ENCODE results near the gene CHRNA9. TPM values are rescaled to one million over a fixed set of nuclear protein-coding genes. Genes with fewer than 3 reads are reported as not detected.
"Not testable (repeated sequence)": the region's sequence is repeated elsewhere in the genome, so short reads cannot be mapped to it uniquely, and the experiment has no call there.

The CHRNA9 gene
- total RNA-seq, 1 experiment from 2014 or later: 2.8 TPM

GRCh38 chr4:40375095-40375494 is 40.0 kb downstream of the CHRNA9 start:
- H3K4me3 ChIP-seq (ENCODE audit: insufficient read depth, low read depth, low read length): no peak overlapping the region
- H3K36me3 ChIP-seq (replicated peaks; ENCODE audit: control insufficient read depth, insufficient read depth, low read length): no peaks in the 10 kb centered on the region
- H3K27me3 ChIP-seq (ENCODE audit: control insufficient read depth, insufficient read depth, low read length): no peaks in the 10 kb centered on the region
- DNase-seq: no peak

- Histone ChIP-seq H3K4me3 (ENCODE audit: insufficient read depth, low read depth, low read length) (no peak overlapping the region), H3K36me3 (replicated peaks; ENCODE audit: control insufficient read depth, insufficient read depth, low read length) (no peaks in the 10 kb centered on the region), H3K27me3 (ENCODE audit: control insufficient read depth, insufficient read depth, low read length) (no peaks in the 10 kb centered on the region)
- DNase-seq: no peak
Observed at GRCh38 chr4:40375620-40376019, 40.5 kb downstream of the CHRNA9 start.

- H3K4me3 ChIP-seq (ENCODE audit: insufficient read depth, low read depth, low read length): no peak overlapping the region
- H3K36me3 ChIP-seq (replicated peaks; ENCODE audit: control insufficient read depth, insufficient read depth, low read length): no peaks in the 10 kb centered on the region
- H3K27me3 ChIP-seq (ENCODE audit: control insufficient read depth, insufficient read depth, low read length): no peaks in the 10 kb centered on the region
- no peak for DNase-seq
Observed at GRCh38 chr4:40377512-40378365, 42.6 kb downstream of the CHRNA9 start.

GRCh38 chr4:40378619-40379018 is 43.5 kb downstream of the CHRNA9 start:
- no peak for DNase-seq
- Histone ChIP-seq H3K4me3 (ENCODE audit: insufficient read depth, low read depth, low read length) (no peak overlapping the region), H3K36me3 (replicated peaks; ENCODE audit: control insufficient read depth, insufficient read depth, low read length) (no peaks in the 10 kb centered on the region), H3K27me3 (ENCODE audit: control insufficient read depth, insufficient read depth, low read length) (no peaks in the 10 kb centered on the region)

GRCh38 chr4:40379248-40379647 is 44.1 kb downstream of the CHRNA9 start:
- DNase-seq: no peak
- H3K27me3 ChIP-seq (ENCODE audit: control insufficient read depth, insufficient read depth, low read length): no peaks in the 10 kb centered on the region
- no peak overlapping the region for H3K4me3 ChIP-seq (ENCODE audit: insufficient read depth, low read depth, low read length)
- no peaks in the 10 kb centered on the region for H3K36me3 ChIP-seq (replicated peaks; ENCODE audit: control insufficient read depth, insufficient read depth, low read length)

GRCh38 chr4:40380647-40381046 is 45.5 kb downstream of the CHRNA9 start:
- H3K27me3 ChIP-seq (ENCODE audit: control insufficient read depth, insufficient read depth, low read length): no peaks in the 10 kb centered on the region
- H3K4me3 ChIP-seq (ENCODE audit: insufficient read depth, low read depth, low read length): no peak overlapping the region
- H3K36me3 ChIP-seq (replicated peaks; ENCODE audit: control insufficient read depth, insufficient read depth, low read length): no peaks in the 10 kb centered on the region
- DNase-seq: no peak

- no peaks in the 10 kb centered on the region for H3K36me3 ChIP-seq (replicated peaks; ENCODE audit: control insufficient read depth, insufficient read depth, low read length)
- no peak overlapping the region for H3K4me3 ChIP-seq (ENCODE audit: insufficient read depth, low read depth, low read length)
- no peaks in the 10 kb centered on the region for H3K27me3 ChIP-seq (ENCODE audit: control insufficient read depth, insufficient read depth, low read length)
- peak; percentile 34 for DNase-seq
Observed at GRCh38 chr4:40388239-40388638, 53.1 kb downstream of the CHRNA9 start.

- no peak for DNase-seq
- no peak overlapping the region for H3K4me3 ChIP-seq (ENCODE audit: insufficient read depth, low read depth, low read length)
- no peaks in the 10 kb centered on the region for H3K27me3 ChIP-seq (ENCODE audit: control insufficient read depth, insufficient read depth, low read length)
- no peaks in the 10 kb centered on the region for H3K36me3 ChIP-seq (replicated peaks; ENCODE audit: control insufficient read depth, insufficient read depth, low read length)
Observed at GRCh38 chr4:40389986-40390385, 54.9 kb downstream of the CHRNA9 start.

- not testable (repeated sequence) for H3K27me3 ChIP-seq (ENCODE audit: control insufficient read depth, insufficient read depth, low read length); H3K4me3 ChIP-seq (ENCODE audit: insufficient read depth, low read depth, low read length); DNase-seq; H3K36me3 ChIP-seq (replicated peaks; ENCODE audit: control insufficient read depth, insufficient read depth, low read length)
Observed at GRCh38 chr4:40392241-40392640, 57.1 kb downstream of the CHRNA9 start.

GRCh38 chr4:40394236-40394635 is 59.1 kb downstream of the CHRNA9 start:
- Histone ChIP-seq H3K27me3 (ENCODE audit: control insufficient read depth, insufficient read depth, low read length) (no peaks in the 10 kb centered on the region), H3K4me3 (ENCODE audit: insufficient read depth, low read depth, low read length) (no peak overlapping the region), H3K36me3 (replicated peaks; ENCODE audit: control insufficient read depth, insufficient read depth, low read length) (no peaks in the 10 kb centered on the region)
- no peak for DNase-seq

- Histone ChIP-seq H3K27me3 (ENCODE audit: control insufficient read depth, insufficient read depth, low read length) (no peaks in the 10 kb centered on the region), H3K4me3 (ENCODE audit: insufficient read depth, low read depth, low read length) (no peak overlapping the region), H3K36me3 (replicated peaks; ENCODE audit: control insufficient read depth, insufficient read depth, low read length) (no peaks in the 10 kb centered on the region)
- no peak for DNase-seq
Observed at GRCh38 chr4:40395166-40395900, 60.2 kb downstream of the CHRNA9 start.

GRCh38 chr4:40395908-40396793 is 61.0 kb downstream of the CHRNA9 start:
- H3K4me3 ChIP-seq (ENCODE audit: insufficient read depth, low read depth, low read length): no peak overlapping the region
- peak; percentile 44 for DNase-seq

GRCh38 chr4:40399578-40399977 is 64.4 kb downstream of the CHRNA9 start:
- Histone ChIP-seq H3K36me3 (replicated peaks; ENCODE audit: control insufficient read depth, insufficient read depth, low read length) (no peaks in the 10 kb centered on the region), H3K4me3 (ENCODE audit: insufficient read depth, low read depth, low read length) (no peak overlapping the region)
- no peak for DNase-seq

More at GRCh38 chr4:40395908-40396793, 61.0 kb downstream of the CHRNA9 start:
- Histone ChIP-seq H3K36me3 (replicated peaks; ENCODE audit: control insufficient read depth, insufficient read depth, low read length) (no peaks in the 10 kb centered on the region), H3K27me3 (ENCODE audit: control insufficient read depth, insufficient read depth, low read length) (no peaks in the 10 kb centered on the region)

GRCh38 chr4:40401096-40401495 is 66.0 kb downstream of the CHRNA9 start:
- no peaks in the 10 kb centered on the region for H3K36me3 ChIP-seq (replicated peaks; ENCODE audit: control insufficient read depth, insufficient read depth, low read length)
- no peak for DNase-seq
- no peaks in the 10 kb centered on the region for H3K27me3 ChIP-seq (ENCODE audit: control insufficient read depth, insufficient read depth, low read length)

More at GRCh38 chr4:40399578-40399977, 64.4 kb downstream of the CHRNA9 start:
- H3K27me3 ChIP-seq (ENCODE audit: control insufficient read depth, insufficient read depth, low read length): no peaks in the 10 kb centered on the region

More at GRCh38 chr4:40401096-40401495, 66.0 kb downstream of the CHRNA9 start:
- H3K4me3 ChIP-seq (ENCODE audit: insufficient read depth, low read depth, low read length): no peak overlapping the region
